HepG2 (cell line): Measurements from ENCODE around the gene GARIN5A.

Experiments
- JUND ChIP-seq: sonication (generic); formaldehyde crosslinking; IDR thresholded peaks from 2 replicates; pipeline ENCODE4 v1.8.0; 2022; ENCODE audit warnings: mild to moderate bottlenecking, missing genetic modification reagents
- MAFK ChIP-seq, 2 experiments: IDR thresholded peaks in 1 of 2; conservative IDR thresholded peaks in 1 of 2; 2 replicates each; pipeline ENCODE4 v1.6.1; 2011; ENCODE audit warnings: improper control_type of control experiment in 2 of 2, low read length in 2 of 2

GRCh38 chr19:50419580-50420035 is 57.0 kb downstream of the GARIN5A start:
- TF ChIP-seq MAFK (conservative IDR thresholded peaks at IDR 0.05 in 1 of 2, IDR thresholded peaks at IDR 0.05 in 1 of 2; ENCODE audit: low read length in 2 of 2) (no peak), JUND (CRISPR knock-in tag) (no peak)
